Small intestine (tissue), 7 donors: Measurements from ENCODE around the gene SCRN1. TPM values are rescaled to one million over a fixed set of nuclear protein-coding genes. Genes with fewer than 3 reads are reported as not detected.

Experiments used
- DNase-seq, 2 donors: peaks; one replicate each; pipeline versions ENCODE4 v3.0.0 to v3.0.0-alpha.2; 2013
- FAIRE-seq: peaks from 2 replicates; lab custom pipeline; 2012; peaks lifted over from hg19 to GRCh38; lab: Jason Lieb, UNC
- H3K27ac ChIP-seq, 3 donors: one replicate each; pipeline ENCODE4 v1.5.1; 2013; ENCODE audit warnings: low read length in 2 of 3, mild to moderate bottlenecking in 2 of 3, control low read depth in 1 of 3, inconsistent platforms in 1 of 3, low read depth in 1 of 3, moderate library complexity in 1 of 3
- H3K27me3 ChIP-seq, 3 donors: one replicate each; pipeline ENCODE4 v1.6.1; 2013; ENCODE audit warnings: low read length in 3 of 3, inconsistent platforms in 1 of 3; ENCODE audit not compliant: control insufficient read depth in 3 of 3, insufficient read depth in 3 of 3
- H3K36me3 ChIP-seq, 3 donors: one replicate each; pipeline ENCODE4 v1.6.1; 2013; ENCODE audit warnings: low read length in 3 of 3, inconsistent platforms in 1 of 3, low read depth in 1 of 3, mild to moderate bottlenecking in 1 of 3, moderate library complexity in 1 of 3; ENCODE audit not compliant: control insufficient read depth in 3 of 3, insufficient read depth in 2 of 3
- H3K4me1 ChIP-seq, 3 donors: one replicate each; pipeline ENCODE4 v1.6.1; 2013; ENCODE audit warnings: low read length in 2 of 3, inconsistent platforms in 1 of 3, low read depth in 1 of 3, mild to moderate bottlenecking in 1 of 3, moderate library complexity in 1 of 3; ENCODE audit not compliant: control insufficient read depth in 3 of 3, insufficient read depth in 2 of 3
- H3K4me3 ChIP-seq, 3 donors: one replicate each; pipeline ENCODE4 v1.5.1; 2013; ENCODE audit warnings: low read length in 3 of 3, control low read depth in 1 of 3, inconsistent platforms in 1 of 3, low read depth in 1 of 3, mild to moderate bottlenecking in 1 of 3, moderate library complexity in 1 of 3
- H3K9me3 ChIP-seq, 2 donors: one replicate each; pipeline ENCODE4 v1.6.1; 2013; ENCODE audit warnings: low read depth in 1 of 2, low read length in 1 of 2; ENCODE audit not compliant: control insufficient read depth in 2 of 2, insufficient read depth in 1 of 2
- WGBS, 3 donors: extraction: QIAGEN DNeasy Blood & Tissue Kit; methylation state at CpG; one replicate each; pipeline ENCODE4 v1.1.7; 2013; 5-methylcytosine and 5-hydroxymethylcytosine counted together
- polyA plus RNA-seq, 4 donors: library from polyadenylated mRNA; stranded (reverse) in 3 of 4; unstranded in 1 of 4; fragments of 200-250 nt in 3 of 4; fragments of 120-200 nt in 1 of 4; gene quantifications; one replicate each; pipeline versions ENCODE4 v1.2.1 to v1.2.3, GENCODE V29; 2013
- donor health status: healthy with polysubstance abuse.
- donor health status: control.
- donor health status: control.
- donor health status: Bipolar disorder and iron deficiency.
- donor health status: healthy.

SCRN1 gene
- polyA plus RNA-seq, 4 donors: 1.3 to 16.9 (median 7.4) TPM

- H3K27ac ChIP-seq: no peak overlapping the region
These were observed 64.9 kb downstream of the SCRN1 start for GRCh38 chr7:29924684-29925083.

GRCh38 chr7:29924006-29924405, 65.6 kb downstream of the SCRN1 start:
- no peak overlapping the region for H3K4me3 ChIP-seq
- H3K9me3 ChIP-seq: no peaks in the 10 kb centered on the region
- no peaks in the 10 kb centered on the region for H3K27me3 ChIP-seq
- no peak for DNase-seq
- whole genome bisulfite sequencing, 3 donors: 81 to 86% (median 81%) methylated on average over 9 of the region's 9 CpGs
- no peak for FAIRE-seq
- H3K27ac ChIP-seq: no peak overlapping the region
- H3K36me3 ChIP-seq: peaks cover 0 to 28% (median 0%) of the 10 kb centered on the region in 3 donors
- no peaks in the 10 kb centered on the region for H3K4me1 ChIP-seq

More at GRCh38 chr7:29924684-29925083, 64.9 kb downstream of the SCRN1 start:
- WGBS, 3 donors: 85 to 92% (median 89%) methylated on average over 2 of the region's 2 CpGs
- Histone ChIP-seq H3K36me3 (peaks cover 0 to 32% (median 0%) of the 10 kb centered on the region in 3 donors), H3K9me3 (no peaks in the 10 kb centered on the region), H3K27me3 (no peaks in the 10 kb centered on the region), H3K4me1 (no peaks in the 10 kb centered on the region), H3K4me3 (no peak overlapping the region)
- DNase-seq (no peak), FAIRE-seq (no peak)

GRCh38 chr7:29922921-29923700, 66.5 kb downstream of the SCRN1 start:
- H3K36me3 ChIP-seq: peaks cover 0 to 25% (median 0%) of the 10 kb centered on the region in 3 donors
- no peaks in the 10 kb centered on the region for H3K9me3 ChIP-seq
- H3K27ac ChIP-seq: no peak overlapping the region
- WGBS, 3 donors: 63 to 85% (median 76%) methylated on average over 7 of the region's 7 CpGs
- H3K4me1 ChIP-seq: no peaks in the 10 kb centered on the region
- FAIRE-seq: no peak
- no peak overlapping the region for H3K4me3 ChIP-seq
- no peak for DNase-seq
- H3K27me3 ChIP-seq: no peaks in the 10 kb centered on the region

- Histone ChIP-seq H3K27me3 (no peaks in the 10 kb centered on the region), H3K9me3 (no peaks in the 10 kb centered on the region), H3K4me3 (no peak overlapping the region), H3K36me3 (peaks cover 0 to 22% (median 0%) of the 10 kb centered on the region in 3 donors), H3K4me1 (no peaks in the 10 kb centered on the region), H3K27ac (no peak overlapping the region)
- 31 to 55% (median 49%) methylated on average over 4 of the region's 4 CpGs for WGBS, 3 donors
- DNase-seq (peak; percentile 63 to 69), FAIRE-seq (no peak)
These were observed 68.1 kb downstream of the SCRN1 start for GRCh38 chr7:29921404-29922010.

GRCh38 chr7:29920491-29920890, 69.1 kb downstream of the SCRN1 start:
- H3K27ac ChIP-seq: no peak overlapping the region
- FAIRE-seq (no peak), DNase-seq (no peak)
- no peak overlapping the region for H3K4me3 ChIP-seq
- 71 to 84% (median 82%) methylated on average over 5 of the region's 5 CpGs for WGBS, 3 donors
- H3K4me1 ChIP-seq: no peaks in the 10 kb centered on the region
- no peaks in the 10 kb centered on the region for H3K9me3 ChIP-seq
- no peaks in the 10 kb centered on the region for H3K27me3 ChIP-seq
- H3K36me3 ChIP-seq: peaks cover 0 to 19% (median 0%) of the 10 kb centered on the region in 3 donors

GRCh38 chr7:29919790-29920189, 69.8 kb downstream of the SCRN1 start:
- 84 to 88% (median 87%) methylated on average over 5 of the region's 5 CpGs for WGBS, 3 donors
- no peaks in the 10 kb centered on the region for H3K9me3 ChIP-seq
- H3K27me3 ChIP-seq: no peaks in the 10 kb centered on the region
- H3K4me3 ChIP-seq: no peak overlapping the region
- DNase-seq (no peak), FAIRE-seq (no peak)
- no peaks in the 10 kb centered on the region for H3K4me1 ChIP-seq
- peaks cover 0 to 25% (median 0%) of the 10 kb centered on the region in 3 donors for H3K36me3 ChIP-seq
- H3K27ac ChIP-seq: no peak overlapping the region

GRCh38 chr7:29918850-29919249, 70.8 kb downstream of the SCRN1 start:
- FAIRE-seq: no peak
- Histone ChIP-seq H3K4me3 (no peak overlapping the region), H3K4me1 (no peaks in the 10 kb centered on the region), H3K9me3 (no peaks in the 10 kb centered on the region), H3K27ac (no peak overlapping the region), H3K27me3 (no peaks in the 10 kb centered on the region), H3K36me3 (peaks cover 0 to 25% (median 0%) of the 10 kb centered on the region in 3 donors)
- WGBS, 3 donors: 66 to 87% (median 77%) methylated on average over 4 of the region's 4 CpGs
- no peak for DNase-seq

GRCh38 chr7:29917641-29918040, 72.0 kb downstream of the SCRN1 start:
- Histone ChIP-seq H3K9me3 (no peaks in the 10 kb centered on the region), H3K27me3 (no peaks in the 10 kb centered on the region), H3K27ac (no peak overlapping the region), H3K36me3 (peaks cover 0 to 21% (median 0%) of the 10 kb centered on the region in 3 donors), H3K4me3 (no peak overlapping the region), H3K4me1 (no peaks in the 10 kb centered on the region)
- DNase-seq (no peak), FAIRE-seq (no peak)
- WGBS, 3 donors: 74 to 84% (median 80%) methylated on average over 4 of the region's 4 CpGs
